Astrocyte of the hippocampus (primary cell): ENCODE measurements around the gene CCDC43.
A peak's percentile ranks its signal among the peaks of the same experiment; 100 is the strongest.
"Not testable (repeated sequence)": the region's sequence is repeated elsewhere in the genome, so short reads cannot be mapped to it uniquely, and the experiment has no call there.

Source experiments
- DNase-seq: peaks from one replicate; pipeline ENCODE4 v3.0.0; 2011; ENCODE audit warnings: low read depth, low spot score

The CCDC43 gene

DNA sequence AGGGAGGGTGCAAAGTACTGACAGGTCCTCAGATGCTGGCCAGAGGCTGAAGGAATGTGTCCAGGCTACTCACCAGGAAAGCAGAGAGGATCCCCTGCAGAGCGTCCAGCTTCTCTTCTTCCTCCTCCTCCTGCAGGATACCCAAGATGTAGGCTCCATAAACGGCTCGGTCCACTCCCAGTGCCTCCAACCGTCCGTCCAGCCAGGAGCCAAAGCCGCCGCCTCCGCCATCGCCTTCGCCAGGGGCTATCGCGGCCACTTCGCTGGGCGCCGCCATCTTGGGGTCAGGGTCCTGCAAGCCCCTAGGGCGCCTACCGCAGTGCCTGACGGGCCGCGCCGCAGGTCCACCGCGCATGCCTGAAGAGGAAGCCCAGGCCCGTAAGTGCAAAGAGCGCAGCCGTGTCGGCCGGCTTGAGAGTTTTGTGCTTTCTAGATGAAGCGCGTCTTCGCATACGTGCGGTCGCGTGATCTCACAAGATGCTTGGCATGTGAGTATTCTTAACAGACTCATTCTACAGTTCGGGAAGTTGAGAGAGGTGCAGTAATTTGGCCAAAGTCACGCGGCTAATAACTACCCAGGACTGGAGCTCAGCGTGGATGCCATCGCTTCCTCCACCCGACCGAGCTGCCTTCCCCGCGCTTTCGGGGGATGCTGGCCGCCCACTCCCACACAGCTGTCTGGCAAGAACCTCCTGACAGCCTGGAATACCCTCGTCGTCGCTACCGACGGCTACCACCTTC lies at the start of gene CCDC43:
CCDC43 (minus strand) TSS at position 300 of the 741 bp plus-strand sequence; CDS start at position 277, 23 bp downstream.
- DNase-seq = peak; percentile 96

- no peak for DNase-seq
Measured at GRCh38 chr17:44738214-44738906, 48.8 kb upstream of the CCDC43 start.

- no peak for DNase-seq
Measured at GRCh38 chr17:44736551-44737240, 47.1 kb upstream of the CCDC43 start.

DNA sequence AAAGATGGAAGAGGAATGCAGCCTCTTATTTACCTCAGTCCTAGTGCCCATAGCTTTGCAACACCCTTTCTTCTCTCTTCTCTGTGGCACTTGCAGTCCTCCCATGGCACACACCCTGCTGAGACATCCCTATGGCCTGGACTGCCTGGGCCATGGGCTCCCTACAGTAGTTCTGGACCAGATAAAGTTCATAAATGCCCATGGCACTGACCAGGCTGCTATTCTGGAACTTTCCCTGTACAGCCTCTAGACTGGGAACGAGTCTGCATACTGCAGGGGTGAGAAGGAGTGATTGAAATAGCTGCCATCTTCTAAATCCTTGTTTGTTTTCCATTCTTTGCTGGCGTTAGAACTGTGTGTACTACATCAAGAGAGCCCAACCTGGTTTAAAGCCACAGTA lies 44.7 kb upstream of the CCDC43 start:
- DNase-seq = no peak

GRCh38 chr17:44733753-44734152 lies 44.2 kb upstream of the CCDC43 start:
- peak; percentile 36 for DNase-seq

- not testable (repeated sequence) for DNase-seq
Measured at GRCh38 chr17:44726121-44726520, 36.5 kb upstream of the CCDC43 start.

DNA sequence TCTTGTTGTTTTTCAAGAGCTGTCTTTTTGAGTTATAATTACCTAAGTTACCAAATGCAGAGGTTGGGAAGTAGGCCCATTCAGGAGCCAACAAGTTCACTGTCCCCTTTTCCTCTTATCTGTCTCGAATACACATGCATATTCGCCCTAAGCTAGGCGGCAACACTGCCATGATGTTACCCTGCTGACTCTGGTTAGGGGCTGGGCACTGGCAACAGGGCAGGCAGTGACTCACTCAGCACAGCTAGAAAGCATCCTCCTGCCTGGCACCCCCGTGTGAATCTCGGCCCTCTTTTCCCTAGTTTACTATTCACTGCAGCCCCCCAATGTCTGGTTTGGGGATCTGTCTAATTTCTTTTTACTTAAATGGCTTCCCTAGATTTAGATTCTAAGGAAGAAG lies 32.7 kb upstream of the CCDC43 start:
- no peak for DNase-seq

- no peak for DNase-seq
Measured at GRCh38 chr17:44719444-44719843, 29.9 kb upstream of the CCDC43 start.

DNA sequence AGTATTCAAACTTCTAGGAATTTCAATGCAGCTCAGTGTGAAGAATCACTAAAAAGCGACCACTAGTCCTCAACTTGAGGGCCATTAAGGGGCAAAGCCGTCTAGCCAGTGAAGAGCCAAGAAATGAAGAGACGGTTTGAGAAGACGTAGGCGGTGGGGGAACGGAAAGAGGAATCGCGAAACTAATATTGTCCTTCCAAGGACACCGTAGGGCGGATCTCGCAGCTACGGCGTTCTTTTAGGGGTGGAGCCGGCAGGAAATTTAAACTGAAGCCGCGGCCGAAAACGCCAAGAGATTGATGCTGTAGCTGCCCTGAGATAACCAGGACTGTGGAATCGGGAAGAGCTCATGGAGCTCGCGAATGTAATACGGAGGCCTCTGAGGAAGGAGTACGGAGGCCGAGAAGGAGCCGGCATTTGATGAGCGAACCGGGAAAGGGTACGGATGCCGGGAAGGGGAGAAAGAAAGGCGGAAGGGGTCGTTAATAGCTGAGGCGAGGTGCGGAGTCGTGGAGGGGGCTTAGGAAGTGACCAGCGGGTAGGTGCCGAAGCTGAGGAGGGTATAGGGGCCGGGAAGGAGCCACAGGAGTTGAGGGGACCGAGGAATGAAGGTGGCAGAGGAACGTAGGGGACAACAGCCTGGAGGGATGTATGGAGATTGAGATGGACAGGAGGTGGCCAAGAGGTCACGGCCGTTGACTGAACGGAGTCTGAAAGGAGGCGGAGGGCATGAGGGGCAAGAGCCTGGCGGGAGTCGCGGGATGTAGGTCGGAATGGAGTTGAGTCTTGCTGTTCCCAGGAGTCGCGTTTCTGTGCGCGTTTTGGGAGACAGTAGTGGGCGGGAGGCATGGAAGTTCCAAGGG lies 19.1 kb upstream of the CCDC43 start, which contains the start of gene DBF4B:
DBF4B (plus strand) TSS at position 265 of the 863 bp plus-strand sequence; CDS start at position 421, 156 bp downstream.
- peak; percentile 95 for DNase-seq

GRCh38 chr17:44707755-44708400 lies 18.3 kb upstream of the CCDC43 start:
- peak; percentile 4 for DNase-seq

DNA sequence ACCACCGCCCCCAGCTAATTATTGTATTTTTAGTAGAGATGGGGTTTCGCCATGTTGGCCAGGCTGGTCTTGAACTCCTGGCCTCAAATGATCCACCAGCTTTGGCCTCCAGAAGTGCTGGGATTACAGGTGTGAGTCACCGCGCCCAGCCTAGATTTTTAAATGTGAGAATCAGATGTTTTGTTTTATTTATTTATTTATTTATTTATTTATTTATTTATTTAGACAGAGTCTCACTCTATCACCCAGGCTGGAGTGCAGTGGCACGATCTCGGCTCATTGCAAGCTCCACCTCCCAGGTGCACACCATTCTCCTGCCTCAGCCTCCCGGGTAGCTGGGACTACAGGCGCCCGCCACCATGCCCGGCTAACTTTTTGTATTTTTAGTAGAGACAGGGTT lies 10.7 kb upstream of the CCDC43 start:
- not testable (repeated sequence) for DNase-seq

GRCh38 chr17:44693609-44694008 lies 4.0 kb upstream of the CCDC43 start:
- no peak for DNase-seq

GRCh38 chr17:44690746-44691306 lies 1.2 kb upstream of the CCDC43 start:
- DNase-seq = peak; percentile 16

DNA sequence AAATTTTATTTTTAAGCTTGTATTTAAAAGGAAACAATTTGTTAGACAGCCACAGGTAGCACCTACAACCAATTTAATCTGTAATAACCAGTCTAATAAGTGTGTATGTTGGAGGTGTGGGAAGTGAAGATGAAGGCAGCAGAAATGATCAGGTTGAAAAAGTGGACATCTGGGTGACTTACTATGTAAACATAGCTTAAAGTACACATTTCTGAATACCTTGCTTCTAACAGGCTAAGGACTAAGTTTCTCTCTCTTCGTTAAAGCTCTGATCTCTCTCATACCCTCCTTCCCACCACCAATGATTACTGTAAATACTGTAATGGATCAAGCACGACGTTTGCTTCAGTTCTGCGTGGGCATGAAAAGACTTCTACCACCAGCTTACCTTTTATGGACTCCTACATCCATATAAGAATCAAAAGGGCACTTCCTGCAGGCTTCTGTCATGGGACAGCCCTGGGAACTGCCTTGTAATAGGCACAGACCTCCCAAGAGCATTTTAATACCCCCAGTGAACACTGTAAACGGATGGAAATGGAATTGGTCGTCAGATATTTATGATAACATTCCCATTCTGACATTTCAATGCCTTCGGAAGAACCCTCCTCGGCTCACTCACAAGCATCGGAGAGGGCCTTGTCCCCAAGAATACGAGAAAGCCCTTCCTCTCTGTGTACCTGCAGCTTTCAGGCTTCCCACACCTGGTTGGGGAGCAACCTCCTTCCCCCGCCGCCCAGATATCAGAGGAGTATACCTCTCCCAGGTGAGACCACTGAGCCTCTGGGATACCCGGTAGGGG lies 700 bp downstream of the CCDC43 start:
- peak; percentile 4 for DNase-seq

DNA sequence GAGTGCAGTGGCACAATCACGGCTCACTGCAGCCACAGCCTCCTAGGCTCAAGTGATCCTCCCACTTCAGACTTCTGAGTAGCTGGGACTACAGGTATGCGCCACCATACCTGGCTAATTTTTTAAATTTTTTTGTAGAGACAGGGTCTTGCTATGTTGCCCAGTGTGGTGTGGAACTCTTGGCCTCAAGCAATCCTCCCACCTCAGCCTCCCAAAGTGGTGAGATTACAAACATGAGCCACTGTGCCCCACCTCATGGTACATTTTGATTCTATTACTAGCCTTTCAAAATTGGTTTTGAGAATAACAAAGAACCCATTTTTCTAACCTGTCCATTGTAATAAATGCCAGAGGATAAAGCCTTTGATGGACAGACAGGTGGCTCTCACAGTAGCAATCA lies 1.4 kb downstream of the CCDC43 start:
- no peak for DNase-seq

- no peak for DNase-seq
Measured at GRCh38 chr17:44687756-44688155, 1.8 kb downstream of the CCDC43 start.

DNA sequence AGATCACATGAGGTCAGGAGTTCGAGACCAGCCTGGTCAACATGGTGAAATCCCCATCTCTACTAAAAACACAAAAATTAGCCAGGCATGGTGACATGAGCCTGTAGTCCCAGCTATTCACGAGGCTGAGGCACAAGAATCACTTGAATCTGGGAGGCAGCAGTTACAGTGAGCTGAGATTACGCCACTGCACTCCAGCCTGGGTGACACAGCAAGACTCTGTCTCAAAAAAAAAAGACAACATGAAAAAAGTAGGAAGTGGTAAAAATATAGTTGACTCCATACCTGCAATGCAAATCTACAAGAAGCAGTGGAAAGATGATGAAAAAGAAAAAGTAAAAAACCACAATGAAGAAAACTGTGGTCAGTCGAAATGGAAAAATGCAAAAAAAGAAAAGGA lies 6.3 kb downstream of the CCDC43 start:
- DNase-seq = not testable (repeated sequence)

GRCh38 chr17:44677136-44677535 lies 12.4 kb downstream of the CCDC43 start:
- DNase-seq = no peak

- no peak for DNase-seq
Measured at GRCh38 chr17:44673893-44674292, 15.7 kb downstream of the CCDC43 start.
